Testis (tissue), 2 donors: ENCODE results near the gene ALDH16A1.

ENCODE experiments used
- POLR2A ChIP-seq: fragments of 450-650 bp; IDR thresholded peaks from one replicate; pipeline ENCODE4 v1.6.1; 2017; ENCODE audit warnings: antibody characterized with exemption, mild to moderate bottlenecking, moderate library complexity
- TF ChIP-seq, protein P1 (sequence below), 3 experiments: fragments of 450-650 bp in 2 of 3; fragments of 200-600 bp in 1 of 3; sonication (generic) in 1 of 3; IDR thresholded peaks; one replicate each; pipeline ENCODE4 v1.5.1; 2016 to 2019; ENCODE audit warnings: antibody characterized with exemption in 3 of 3, mild to moderate bottlenecking in 2 of 3, moderate library complexity in 1 of 3

DNA sequence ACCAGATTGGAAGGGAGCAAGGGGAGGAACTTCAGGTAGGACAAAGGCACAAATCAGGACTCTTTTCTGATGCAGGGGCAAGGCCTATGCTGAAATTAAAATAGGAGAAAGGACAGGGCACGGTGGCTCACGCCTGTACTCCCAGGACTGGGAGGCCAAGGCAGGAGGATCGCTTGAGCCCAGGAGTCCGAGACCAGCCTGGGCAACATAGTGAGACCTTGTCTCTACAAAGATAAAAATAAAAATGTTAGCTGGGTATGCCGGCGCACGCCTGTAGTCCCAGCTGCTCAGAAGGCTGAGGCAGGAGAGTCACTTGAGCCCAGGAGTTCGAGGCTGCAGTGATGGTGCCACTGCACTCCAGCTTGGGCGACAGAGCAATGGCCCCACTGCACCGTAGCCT is 17.4 kb upstream of the ALDH16A1 start:
- TF ChIP-seq, protein P1, sequence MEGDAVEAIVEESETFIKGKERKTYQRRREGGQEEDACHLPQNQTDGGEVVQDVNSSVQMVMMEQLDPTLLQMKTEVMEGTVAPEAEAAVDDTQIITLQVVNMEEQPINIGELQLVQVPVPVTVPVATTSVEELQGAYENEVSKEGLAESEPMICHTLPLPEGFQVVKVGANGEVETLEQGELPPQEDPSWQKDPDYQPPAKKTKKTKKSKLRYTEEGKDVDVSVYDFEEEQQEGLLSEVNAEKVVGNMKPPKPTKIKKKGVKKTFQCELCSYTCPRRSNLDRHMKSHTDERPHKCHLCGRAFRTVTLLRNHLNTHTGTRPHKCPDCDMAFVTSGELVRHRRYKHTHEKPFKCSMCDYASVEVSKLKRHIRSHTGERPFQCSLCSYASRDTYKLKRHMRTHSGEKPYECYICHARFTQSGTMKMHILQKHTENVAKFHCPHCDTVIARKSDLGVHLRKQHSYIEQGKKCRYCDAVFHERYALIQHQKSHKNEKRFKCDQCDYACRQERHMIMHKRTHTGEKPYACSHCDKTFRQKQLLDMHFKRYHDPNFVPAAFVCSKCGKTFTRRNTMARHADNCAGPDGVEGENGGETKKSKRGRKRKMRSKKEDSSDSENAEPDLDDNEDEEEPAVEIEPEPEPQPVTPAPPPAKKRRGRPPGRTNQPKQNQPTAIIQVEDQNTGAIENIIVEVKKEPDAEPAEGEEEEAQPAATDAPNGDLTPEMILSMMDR (IDR thresholded peaks at IDR 0.05) = no peak
- TF ChIP-seq POLR2A = no peak
